Spleen (tissue), 7 donors: ENCODE results near the gene TSPYL1.

Experiments used
- CTCF ChIP-seq, 11 experiments: fragments of 200-600 bp in 7 of 11; fragments of 450-650 bp in 4 of 11; sonication (generic) in 4 of 11; IDR thresholded peaks in 8 of 11; conservative IDR thresholded peaks in 3 of 11; 1 replicate in 7 of 11; 2 replicates in 4 of 11; pipeline versions ENCODE4 v1.4.0 to v1.8.0; 2016 to 2021; ENCODE audit warnings: antibody characterized with exemption in 11 of 11, inconsistent platforms in 4 of 11, mild to moderate bottlenecking in 1 of 11
- POLR2A ChIP-seq, 3 donors: fragments of 450-650 bp; IDR thresholded peaks; one replicate each; pipeline ENCODE4 v1.5.1; 2017; ENCODE audit warnings: antibody characterized with exemption in 3 of 3, mild to moderate bottlenecking in 1 of 3
- POLR2AphosphoS5 ChIP-seq, 3 donors: sonication (generic); formaldehyde crosslinking; IDR thresholded peaks; one replicate each; pipeline ENCODE4 v1.5.1; 2017; ENCODE audit warnings: antibody characterized with exemption in 3 of 3
- donor health status: DM: no; HTN: no; CAD: no; lungs with moderate emphysema.
- donor health status: DM: no; HTN: no; CAD: no.
- donor health status: DM: no; HTN: no; CAD: no.

- TF ChIP-seq CTCF (IDR thresholded peaks at IDR 0.05 in 8 of 11, conservative IDR thresholded peaks at IDR 0.05 in 3 of 11) (no peak), POLR2A (IDR thresholded peaks at IDR 0.05) (no peak), POLR2AphosphoS5 (IDR thresholded peaks at IDR 0.05) (no peak)
Observed at GRCh38 chr6:116291701-116292396, 12.1 kb upstream of the TSPYL1 start.
